ENCODE measurements around the gene CRYBG2.
"Not testable (repeated sequence)": the region's sequence is repeated elsewhere in the genome, so short reads cannot be mapped to it uniquely, and the experiment has no call there.

The CRYBG2 gene

DNA sequence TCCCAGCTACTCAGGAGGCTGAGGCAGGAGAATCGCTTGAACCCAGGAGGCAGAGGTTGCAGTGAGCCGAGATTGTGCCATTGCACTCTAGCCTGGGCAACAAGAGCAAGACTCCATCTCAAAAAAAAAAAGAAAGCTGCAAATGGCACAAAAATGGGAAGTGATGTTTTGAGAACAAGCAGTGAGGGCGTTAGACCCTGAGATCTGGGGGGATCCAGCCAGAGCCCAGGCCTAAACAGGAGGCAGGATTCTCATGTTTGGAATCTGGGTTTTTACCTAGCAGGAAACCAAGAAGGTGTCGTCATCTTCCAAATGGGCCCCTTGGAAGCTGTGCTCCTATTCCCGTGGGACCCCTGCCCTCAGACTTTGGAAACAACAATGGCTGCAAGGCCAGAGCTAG lies 61.2 kb downstream of the CRYBG2 start:
- DNase-seq: not testable (repeated sequence)

DNA sequence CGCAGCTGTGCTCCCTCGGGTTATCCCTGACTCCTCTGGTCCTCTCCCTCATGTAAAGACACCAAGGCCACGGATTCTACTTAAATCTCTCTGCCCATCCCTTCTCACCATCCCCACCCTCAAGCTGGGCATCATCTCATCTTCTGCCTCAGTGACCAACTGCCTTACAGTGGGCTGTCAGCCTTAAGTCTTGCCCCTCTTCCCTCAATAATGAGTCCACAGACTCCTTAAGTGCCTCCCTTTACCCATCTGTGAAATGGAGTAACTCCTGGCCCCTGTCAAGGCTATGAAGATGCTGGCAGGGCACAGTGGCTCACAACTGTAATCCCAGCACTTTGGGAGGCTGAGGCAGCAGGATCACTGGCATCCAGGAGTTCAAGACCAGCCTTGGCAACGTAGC lies 62.0 kb downstream of the CRYBG2 start:
- DNase-seq: no peak

- DNase-seq: no peak
These were observed 62.5 kb downstream of the CRYBG2 start for GRCh38 chr1:26291433-26291832.

- DNase-seq: no peak
These were observed 63.1 kb downstream of the CRYBG2 start for GRCh38 chr1:26290882-26291261.

GRCh38 chr1:26290122-26290881 lies 63.6 kb downstream of the CRYBG2 start:
- DNase-seq: no peak

DNA sequence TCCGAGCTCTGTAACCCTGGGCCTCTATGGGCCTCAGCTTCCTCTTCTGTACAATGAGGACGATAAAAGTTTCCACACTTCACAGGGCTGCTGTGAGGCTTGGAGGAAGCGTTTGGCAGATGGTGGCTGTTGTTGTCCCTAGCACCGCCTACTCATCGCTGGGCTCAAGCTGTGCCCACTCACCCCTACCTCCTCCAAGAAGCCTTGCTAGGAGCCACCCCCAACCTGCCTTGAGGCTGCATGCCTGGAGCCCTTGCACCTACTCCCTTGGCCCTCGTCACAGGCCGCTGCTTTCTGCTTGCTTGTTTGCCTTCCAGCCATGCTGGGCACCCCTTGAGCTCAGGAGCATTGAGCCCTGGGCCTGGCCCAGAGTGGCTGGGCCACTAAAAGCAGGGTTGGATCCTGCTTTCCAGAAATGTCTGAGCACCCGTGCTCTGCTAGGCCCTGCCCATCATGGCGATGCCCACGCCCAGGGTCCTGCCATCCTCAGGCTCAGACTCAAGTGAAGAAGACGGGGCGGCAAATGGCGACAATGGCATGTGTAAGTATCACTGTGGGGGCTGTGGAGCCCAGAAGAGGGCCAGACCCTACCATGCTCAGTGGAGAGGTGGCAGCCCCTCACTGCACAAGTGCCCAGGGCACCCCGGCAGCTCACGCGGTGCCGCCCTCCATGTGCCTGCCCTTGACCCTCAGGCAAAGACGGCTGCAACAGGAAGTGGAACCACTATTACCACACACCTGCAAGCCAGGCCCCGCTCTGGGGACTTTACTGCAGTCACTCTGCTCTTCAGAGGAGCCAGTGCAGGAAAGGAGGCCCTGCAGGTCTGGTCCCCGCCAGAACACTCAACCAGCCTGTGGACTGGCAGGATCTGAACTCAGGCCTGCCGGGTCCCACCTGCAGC lies 64.5 kb downstream of the CRYBG2 start:
- DNase-seq: peak; percentile 26

DNA sequence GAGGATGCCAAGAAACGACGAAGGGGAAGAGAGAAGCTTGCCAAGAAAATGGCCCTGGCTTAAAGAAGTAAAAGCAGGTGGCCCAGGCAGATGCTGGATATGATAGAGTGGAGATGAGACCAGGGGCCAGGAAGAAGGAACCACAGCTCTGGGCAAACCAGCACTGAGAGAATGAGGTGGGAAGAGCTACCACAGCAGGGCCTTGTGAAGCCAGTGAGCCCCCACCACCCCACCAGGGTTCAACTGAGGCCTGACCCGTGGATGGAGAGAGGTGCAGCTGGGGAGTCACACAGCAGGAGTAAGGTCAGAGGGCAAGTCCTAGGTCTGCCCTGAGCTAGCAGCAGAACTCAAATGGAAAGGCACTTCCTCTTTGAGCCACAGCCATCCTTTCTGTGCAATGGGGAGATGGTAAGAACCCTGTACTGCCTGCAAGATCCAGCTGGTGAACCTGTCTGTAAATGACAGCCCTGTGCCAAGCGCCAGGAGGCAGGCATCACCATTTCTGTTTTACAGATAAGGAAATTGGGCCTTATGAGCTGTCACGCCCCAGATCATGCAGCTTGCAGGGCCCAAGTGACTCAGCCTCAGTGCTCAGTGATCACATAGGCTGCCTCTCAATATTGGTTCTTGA lies 65.5 kb downstream of the CRYBG2 start:
- DNase-seq: peak; percentile 20

DNA sequence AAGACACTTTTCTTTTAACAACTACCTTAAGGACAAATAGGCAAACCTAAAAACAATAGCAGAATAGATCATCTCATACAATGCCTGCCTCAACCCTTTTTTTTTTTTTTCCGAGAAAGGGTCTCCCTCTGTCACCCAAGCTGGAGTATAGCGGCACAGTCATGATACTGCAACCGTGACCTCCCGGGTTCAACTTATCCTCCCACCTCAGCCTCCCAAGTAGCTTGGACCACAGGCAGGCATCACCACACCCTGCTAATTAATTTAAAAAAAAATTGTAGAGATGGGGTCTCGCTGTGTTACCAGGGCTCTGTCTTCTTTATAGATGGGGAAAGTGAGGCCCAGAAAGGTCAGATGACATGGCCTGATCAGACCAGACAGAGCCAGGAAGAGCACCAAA lies 66.1 kb downstream of the CRYBG2 start:
- DNase-seq: no peak

DNA sequence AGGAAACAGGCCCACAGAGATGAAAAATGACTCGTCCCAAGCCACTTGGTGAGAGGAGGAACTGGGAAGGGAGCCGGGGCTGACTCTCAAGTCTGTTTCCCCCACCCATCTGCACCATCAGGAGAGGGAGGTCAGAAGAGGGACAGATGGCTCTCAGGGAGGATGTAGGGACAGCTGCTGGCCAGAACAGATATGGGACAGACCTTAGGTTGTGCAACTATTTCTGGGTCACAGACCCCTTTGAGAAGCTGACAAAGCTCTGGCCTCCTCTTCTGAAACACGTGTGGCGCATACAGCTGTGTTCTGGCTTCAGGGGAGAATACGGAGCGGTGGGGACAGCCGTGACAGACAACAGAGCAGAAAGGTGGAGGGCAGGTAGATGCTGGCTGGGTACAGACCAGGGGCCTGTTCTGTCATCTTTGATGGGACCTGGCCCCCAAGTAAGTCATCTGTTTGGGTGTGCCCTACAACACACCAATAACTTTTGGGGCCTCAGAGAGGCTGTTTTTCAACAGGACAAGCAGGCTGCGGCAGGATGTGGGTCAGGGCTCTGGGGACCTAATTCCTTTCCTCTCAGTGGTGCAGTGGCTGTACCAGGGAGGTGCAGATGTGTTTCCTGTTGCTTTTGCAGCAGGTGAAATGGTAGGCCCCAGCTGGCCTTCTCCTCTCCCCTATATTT lies 66.8 kb downstream of the CRYBG2 start:
- peak; percentile 21 for DNase-seq

DNA sequence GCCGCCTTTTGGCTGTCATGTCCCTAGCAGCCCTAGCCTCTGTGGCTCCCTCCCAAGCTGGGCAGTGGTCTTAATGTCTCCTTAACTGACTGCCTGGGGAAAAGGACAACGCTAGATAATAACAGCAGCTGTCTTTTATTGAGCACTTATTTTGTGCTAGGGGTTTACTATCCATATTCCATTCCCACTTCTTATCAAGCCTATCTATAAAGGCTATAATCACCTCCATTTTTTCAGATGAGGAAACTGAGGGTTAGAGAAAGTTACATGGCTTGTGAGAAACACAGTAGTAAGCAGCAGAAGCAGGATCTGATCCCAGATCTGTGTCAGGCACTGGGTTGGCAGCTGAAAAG lies 67.9 kb downstream of the CRYBG2 start:
- DNase-seq: no peak

GRCh38 chr1:26285366-26286063 lies 68.4 kb downstream of the CRYBG2 start:
- DNase-seq: peak; percentile 68

GRCh38 chr1:26284597-26285347 lies 69.2 kb downstream of the CRYBG2 start:
- peak; percentile 93 for DNase-seq

DNA sequence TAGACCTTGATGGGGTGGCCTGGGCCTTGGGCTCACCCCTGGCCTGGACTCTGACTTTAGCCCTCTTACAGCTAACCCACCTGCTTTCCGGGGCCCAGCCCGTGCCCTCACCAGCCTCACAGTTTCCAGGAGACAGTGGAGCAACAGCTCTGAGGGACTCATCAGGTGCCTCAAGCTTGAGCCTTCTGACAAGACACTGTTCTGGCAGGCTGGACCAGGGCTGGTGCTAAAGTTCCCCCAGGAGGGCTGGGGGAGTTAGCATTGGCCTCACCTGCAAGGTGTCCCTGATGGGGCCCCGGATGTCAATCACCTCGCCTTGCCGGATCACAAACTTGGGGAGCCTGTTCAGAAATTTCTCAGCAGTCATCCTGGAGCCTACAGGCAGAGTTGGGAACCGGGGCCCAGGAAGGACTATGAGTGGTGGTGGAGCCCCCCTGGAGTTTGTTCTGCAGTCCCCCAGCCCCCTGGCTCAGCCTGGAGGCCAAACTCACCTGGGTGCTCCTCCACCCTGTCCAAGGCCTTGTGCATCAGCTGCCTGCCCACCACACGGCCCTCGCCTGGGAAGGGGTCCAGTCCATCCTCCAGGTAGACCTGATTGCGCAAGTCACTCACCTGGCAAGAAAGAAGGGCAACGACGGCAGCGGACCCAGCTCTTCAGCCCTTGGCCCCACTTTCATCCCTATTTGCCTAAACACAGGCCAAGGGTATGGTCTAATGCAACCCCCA lies 69.9 kb downstream of the CRYBG2 start:
- peak; percentile 20 for DNase-seq

DNA sequence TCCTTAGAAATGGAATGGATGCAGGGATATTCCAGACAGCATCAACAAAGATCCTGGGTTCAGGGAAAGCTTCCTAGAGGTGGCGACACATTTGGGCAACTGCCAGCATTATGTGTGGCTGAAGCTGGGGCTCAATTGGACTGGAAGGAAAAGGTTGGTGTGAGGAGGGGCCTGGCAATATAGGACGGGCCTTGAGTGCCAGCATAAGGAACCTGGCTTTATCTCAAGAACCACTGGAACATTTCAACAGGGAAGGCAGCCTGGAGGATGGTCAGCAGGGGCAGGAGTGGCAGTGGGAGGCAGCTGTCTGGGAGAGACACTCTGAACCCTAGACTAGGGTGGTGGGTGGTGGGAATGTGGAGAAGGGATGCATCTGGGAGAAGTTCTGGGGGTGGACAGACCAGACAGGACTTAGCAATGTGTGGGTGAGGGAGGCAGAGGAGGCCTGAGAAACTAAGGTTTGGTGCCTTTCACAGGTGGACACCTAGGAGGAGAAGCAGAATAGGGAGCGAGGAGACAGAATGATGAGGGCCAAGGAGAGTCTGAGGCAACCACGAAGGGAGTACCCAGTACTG lies 70.6 kb downstream of the CRYBG2 start:
- no peak for DNase-seq

DNA sequence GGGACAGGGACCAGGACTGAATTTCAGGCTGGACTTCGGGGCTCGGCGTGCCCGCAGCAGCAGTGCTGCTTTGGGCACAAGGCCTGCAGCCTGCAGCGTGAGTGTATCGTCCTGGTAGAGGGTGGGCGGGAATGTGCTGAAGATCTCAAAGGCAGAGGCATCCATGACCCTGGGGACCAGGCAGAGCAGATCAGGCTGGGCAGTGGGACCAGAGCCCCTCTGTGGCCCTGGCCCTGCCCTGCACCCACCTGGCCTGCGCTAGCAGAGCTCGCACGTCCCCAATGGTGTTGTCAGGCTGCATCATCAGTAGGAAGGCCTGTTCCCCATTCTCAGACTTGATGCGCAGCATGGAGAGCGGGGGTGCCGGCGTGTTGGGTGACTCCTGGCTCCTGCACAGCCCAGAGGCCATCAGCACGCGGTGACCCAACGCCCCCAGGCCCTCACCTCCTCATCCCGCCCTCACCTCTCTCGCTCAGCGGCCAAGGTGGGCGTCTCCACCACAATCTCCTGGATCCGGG lies 71.5 kb downstream of the CRYBG2 start:
- no peak for DNase-seq

GRCh38 chr1:26281971-26282370 lies 72.0 kb downstream of the CRYBG2 start:
- no peak for DNase-seq

DNA sequence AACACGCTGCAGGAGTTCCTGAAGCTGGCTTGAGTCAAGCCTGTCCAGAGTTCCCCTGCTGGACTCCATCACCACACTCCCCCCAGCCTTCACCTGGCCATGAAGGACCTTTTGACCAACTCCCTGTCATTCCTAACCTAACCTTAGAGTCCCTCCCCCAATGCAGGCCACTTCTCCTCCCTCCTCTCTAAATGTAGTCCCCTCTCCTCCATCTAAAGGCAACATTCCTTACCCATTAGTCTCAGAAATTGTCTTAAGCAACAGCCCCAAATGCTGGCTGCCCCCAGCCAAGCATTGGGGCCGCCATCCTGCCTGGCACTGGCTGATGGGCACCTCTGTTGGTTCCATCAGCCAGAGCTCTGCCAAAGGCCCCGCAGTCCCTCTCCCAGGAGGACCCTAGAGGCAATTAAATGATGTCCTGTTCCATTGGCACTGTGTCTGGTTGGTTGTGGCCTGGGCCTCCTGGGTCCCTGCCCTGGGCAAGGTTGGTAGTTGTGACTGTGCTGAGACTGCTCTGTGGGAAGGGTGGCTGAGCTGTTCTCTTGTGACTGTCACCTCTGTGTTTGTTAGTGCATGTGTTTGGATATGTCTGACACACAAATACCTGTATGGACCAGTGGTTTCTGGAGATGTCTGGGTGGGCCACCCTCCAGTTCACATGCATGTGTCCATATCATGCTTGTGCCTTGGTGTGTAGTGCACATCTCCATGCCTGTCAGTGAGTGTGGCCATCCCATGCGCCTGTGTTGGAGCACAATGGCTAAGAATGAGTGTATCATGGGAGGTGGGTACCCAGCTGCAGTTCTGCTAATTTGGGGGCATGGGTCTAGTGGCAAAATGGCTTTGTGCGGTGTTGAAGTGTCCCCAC lies 72.6 kb downstream of the CRYBG2 start:
- no peak for DNase-seq

GRCh38 chr1:26280333-26281042 lies 73.4 kb downstream of the CRYBG2 start:
- peak; percentile 67 for DNase-seq

All from DMS53 (cell line).